Measurements from ENCODE around the gene DIAPH2.
"Not testable (repeated sequence)": the region's sequence is repeated elsewhere in the genome, so short reads cannot be mapped to it uniquely, and the experiment has no call there.

DIAPH2 gene

GRCh38 chrX:96729868-96730643 lies 45.4 kb downstream of the DIAPH2 start:
- TF ChIP-seq CTCF (IDR thresholded peaks at IDR 0.05), result no peak

GRCh38 chrX:96731000-96731399 lies 46.4 kb downstream of the DIAPH2 start:
- H3K9me3 ChIP-seq; H3K27me3 ChIP-seq; H3K4me1 ChIP-seq (ENCODE audit: control insufficient read depth in 1 of 2, insufficient read depth in 1 of 2, low read depth in 1 of 2, low read length in 1 of 2); H3K36me3 ChIP-seq; H3K27ac ChIP-seq; H3K4me3 ChIP-seq (ENCODE audit: low read depth in 1 of 2, low read length in 1 of 2): not testable (repeated sequence)

More at GRCh38 chrX:96729868-96730643, 45.4 kb downstream of the DIAPH2 start:
- no peak overlapping the region for H3K4me3 ChIP-seq (ENCODE audit: low read depth in 1 of 2, low read length in 1 of 2)
- H3K36me3 ChIP-seq, result no peaks in the 10 kb centered on the region
- H3K9me3 ChIP-seq, result no peaks in the 10 kb centered on the region
- no peaks in the 10 kb centered on the region for H3K27me3 ChIP-seq
- H3K27ac ChIP-seq, result no peak overlapping the region
- peaks cover 0 to 4% of the 10 kb centered on the region in 2 experiments for H3K4me1 ChIP-seq (ENCODE audit: control insufficient read depth in 1 of 2, insufficient read depth in 1 of 2, low read depth in 1 of 2, low read length in 1 of 2)

- no peak for TF ChIP-seq CTCF (IDR thresholded peaks at IDR 0.05)
- Histone ChIP-seq H3K4me1 (ENCODE audit: control insufficient read depth in 1 of 2, insufficient read depth in 1 of 2, low read depth in 1 of 2, low read length in 1 of 2) (no peaks in the 10 kb centered on the region), H3K4me3 (ENCODE audit: low read depth in 1 of 2, low read length in 1 of 2) (no peak overlapping the region), H3K27ac (no peak overlapping the region), H3K9me3 (no peaks in the 10 kb centered on the region), H3K36me3 (peaks cover 5% of the 10 kb centered on the region), H3K27me3 (no peaks in the 10 kb centered on the region)
These were observed 58.9 kb downstream of the DIAPH2 start for GRCh38 chrX:96743367-96744073.

GRCh38 chrX:96752781-96753180 lies 68.1 kb downstream of the DIAPH2 start:
- TF ChIP-seq CTCF (IDR thresholded peaks at IDR 0.05), result no peak
- H3K9me3 ChIP-seq, result no peaks in the 10 kb centered on the region

DNA sequence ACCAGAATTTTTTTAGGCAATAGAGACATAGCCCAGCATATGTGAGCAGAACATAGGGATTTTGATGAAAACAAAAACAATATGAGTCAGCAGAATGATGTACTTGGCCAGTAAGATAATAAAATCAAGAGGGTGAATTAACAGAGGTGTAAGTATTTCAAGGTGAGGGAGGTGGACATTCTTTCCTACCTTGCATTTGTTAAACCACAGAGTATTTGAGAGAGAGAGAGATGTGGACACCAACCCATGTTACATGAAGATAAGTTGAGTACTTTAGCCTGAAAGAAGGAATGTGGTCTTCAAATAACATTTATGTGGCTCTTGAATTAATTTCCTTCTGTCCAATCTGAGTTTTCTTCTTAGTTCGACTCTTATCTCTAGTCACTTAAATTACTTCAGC lies 68.6 kb downstream of the DIAPH2 start:
- no peak for TF ChIP-seq CTCF (IDR thresholded peaks at IDR 0.05)
- Histone ChIP-seq H3K4me3 (ENCODE audit: low read depth in 1 of 2, low read length in 1 of 2) (no peak overlapping the region), H3K4me1 (ENCODE audit: control insufficient read depth in 1 of 2, insufficient read depth in 1 of 2, low read depth in 1 of 2, low read length in 1 of 2) (no peaks in the 10 kb centered on the region), H3K36me3 (no peaks in the 10 kb centered on the region), H3K9me3 (no peaks in the 10 kb centered on the region), H3K27ac (no peak overlapping the region), H3K27me3 (no peaks in the 10 kb centered on the region)

More at GRCh38 chrX:96752781-96753180, 68.1 kb downstream of the DIAPH2 start:
- H3K36me3 ChIP-seq, result no peaks in the 10 kb centered on the region
- H3K4me3 ChIP-seq (ENCODE audit: low read depth in 1 of 2, low read length in 1 of 2), result no peak overlapping the region
- H3K27me3 ChIP-seq, result no peaks in the 10 kb centered on the region
- no peak overlapping the region for H3K27ac ChIP-seq
- no peaks in the 10 kb centered on the region for H3K4me1 ChIP-seq (ENCODE audit: control insufficient read depth in 1 of 2, insufficient read depth in 1 of 2, low read depth in 1 of 2, low read length in 1 of 2)

- H3K36me3 ChIP-seq, result no peaks in the 10 kb centered on the region
- no peak for TF ChIP-seq CTCF (IDR thresholded peaks at IDR 0.05)
- no peaks in the 10 kb centered on the region for H3K4me1 ChIP-seq (ENCODE audit: control insufficient read depth in 1 of 2, insufficient read depth in 1 of 2, low read depth in 1 of 2, low read length in 1 of 2)
These were observed 71.8 kb downstream of the DIAPH2 start for GRCh38 chrX:96756491-96756890.

More at GRCh38 chrX:96756491-96756890, 71.8 kb downstream of the DIAPH2 start:
- no peaks in the 10 kb centered on the region for H3K9me3 ChIP-seq
- H3K27me3 ChIP-seq, result no peaks in the 10 kb centered on the region
- no peak overlapping the region for H3K27ac ChIP-seq
- no peak overlapping the region for H3K4me3 ChIP-seq (ENCODE audit: low read depth in 1 of 2, low read length in 1 of 2)

All from neutrophil (primary cell).